Breast epithelium (tissue), 3 donors: ENCODE results near the gene RHOT1.

Experiments used
- CTCF ChIP-seq, 3 donors: fragments of 450-650 bp; IDR thresholded peaks; one replicate each; pipeline ENCODE4 v1.5.1; 2016 to 2017; ENCODE audit warnings: antibody characterized with exemption in 3 of 3, mild to moderate bottlenecking in 3 of 3, moderate library complexity in 3 of 3
- POLR2A ChIP-seq: fragments of 450-650 bp; IDR thresholded peaks from one replicate; pipeline ENCODE4 v1.6.1; 2016; ENCODE audit warnings: antibody characterized with exemption, mild to moderate bottlenecking, moderate library complexity
- POLR2AphosphoS5 ChIP-seq, 3 donors: sonication (generic); formaldehyde crosslinking; IDR thresholded peaks; one replicate each; pipeline ENCODE4 v1.6.1; 2017; ENCODE audit warnings: antibody characterized with exemption in 3 of 3

GRCh38 chr17:32258383-32259140 is 116.3 kb downstream of the RHOT1 start:
- TF ChIP-seq POLR2A (no peak), CTCF (IDR thresholded peaks at IDR 0.05) (no peak), POLR2AphosphoS5 (IDR thresholded peaks at IDR 0.05) (no peak)
